GM12874 (cell line): ENCODE results near the gene BCL11B.

Experiments
- CTCF ChIP-seq: IDR thresholded peaks from 2 replicates; pipeline ENCODE4 v1.5.1; 2011; ENCODE audit warnings: low read depth, mild to moderate bottlenecking, control low read depth, low read length, moderate library complexity; ENCODE audit not compliant: insufficient read depth

Gene BCL11B

GRCh38 chr14:99199846-99200653, 71.9 kb downstream of the BCL11B start:
- no peak for TF ChIP-seq CTCF

- no peak for TF ChIP-seq CTCF
These were observed 73.1 kb downstream of the BCL11B start for GRCh38 chr14:99198746-99199502.

- TF ChIP-seq CTCF: no peak
These were observed 75.7 kb downstream of the BCL11B start for GRCh38 chr14:99196310-99196650.

GRCh38 chr14:99195602-99196309, 76.2 kb downstream of the BCL11B start:
- TF ChIP-seq CTCF: no peak

- TF ChIP-seq CTCF: no peak
These were observed 77.3 kb downstream of the BCL11B start for GRCh38 chr14:99194736-99195135.

GRCh38 chr14:99194136-99194535, 77.9 kb downstream of the BCL11B start:
- TF ChIP-seq CTCF: no peak

GRCh38 chr14:99192830-99193229, 79.2 kb downstream of the BCL11B start:
- TF ChIP-seq CTCF: no peak
